H9 (cell line): ENCODE results near the gene GRIP1. TPM values are rescaled to one million over a fixed set of nuclear protein-coding genes. Genes with fewer than 3 reads are reported as not detected.

ENCODE experiments used
- DNase-seq: peaks from one replicate; pipeline ENCODE4 v3.0.0-alpha.2; 2017
- H2AFZ ChIP-seq: one replicate; pipeline ENCODE4 v1.6.1; 2013; ENCODE audit warnings: mild to moderate bottlenecking, low read length, control low read depth, moderate library complexity
- H2AK5ac ChIP-seq: 2 replicates; pipeline ENCODE4 v1.6.1; 2013; ENCODE audit warnings: low read length, control low read depth, mixed read lengths; ENCODE audit not compliant: insufficient read length
- H2BK120ac ChIP-seq: one replicate; pipeline ENCODE4 v1.6.1; 2013; ENCODE audit warnings: low read depth, mild to moderate bottlenecking, low read length, control low read depth, inconsistent platforms; ENCODE audit not compliant: poor library complexity, severe bottlenecking
- H2BK12ac ChIP-seq: 2 replicates; pipeline ENCODE4 v1.6.1; 2013; ENCODE audit warnings: low read length, control low read depth, mixed read lengths, low read depth; ENCODE audit not compliant: insufficient read length
- H2BK15ac ChIP-seq: 2 replicates; pipeline ENCODE4 v1.6.1; 2013; ENCODE audit warnings: low read depth, low read length, control low read depth
- H2BK20ac ChIP-seq: one replicate; pipeline ENCODE4 v1.6.1; 2013; ENCODE audit warnings: low read depth, mild to moderate bottlenecking, low read length, control low read depth, inconsistent platforms; ENCODE audit not compliant: poor library complexity, severe bottlenecking
- H2BK5ac ChIP-seq: 2 replicates; pipeline ENCODE4 v1.6.1; 2013; ENCODE audit warnings: low read length, control low read depth, mixed read lengths; ENCODE audit not compliant: insufficient read length
- H3K14ac ChIP-seq: 2 replicates; pipeline ENCODE4 v1.6.1; 2013; ENCODE audit warnings: low read length, control low read depth; ENCODE audit not compliant: insufficient read depth
- H3K18ac ChIP-seq: 2 replicates; pipeline ENCODE4 v1.6.1; 2013; ENCODE audit warnings: low read depth, mild to moderate bottlenecking, mixed read lengths, low read length, control low read depth; ENCODE audit not compliant: insufficient read length
- H3K23ac ChIP-seq: 2 replicates; pipeline ENCODE4 v1.6.1; 2013; ENCODE audit warnings: low read length, control low read depth, mixed read lengths, low read depth; ENCODE audit not compliant: insufficient read length
- H3K23me2 ChIP-seq: 2 replicates; pipeline ENCODE4 v1.6.1; 2013; ENCODE audit warnings: low read depth, mild to moderate bottlenecking, mixed read lengths, low read length, control low read depth; ENCODE audit not compliant: insufficient read length, poor library complexity, severe bottlenecking
- H3K27ac ChIP-seq: 2 replicates; pipeline ENCODE4 v1.5.1; 2013; ENCODE audit warnings: low read length, control low read depth, mixed read lengths, low read depth; ENCODE audit not compliant: insufficient read length
- H3K27me3 ChIP-seq: 2 replicates; pipeline ENCODE4 v1.6.1; 2013; ENCODE audit warnings: low read length, control low read depth, inconsistent platforms; ENCODE audit not compliant: insufficient read depth
- H3K4ac ChIP-seq: 2 replicates; pipeline ENCODE4 v1.6.1; 2013; ENCODE audit warnings: low read depth, mild to moderate bottlenecking, control low read depth, inconsistent platforms, low read length, moderate library complexity
- H3K4me1 ChIP-seq: 2 replicates; pipeline ENCODE4 v1.6.1; 2013; ENCODE audit warnings: low read length, control low read depth, inconsistent platforms; ENCODE audit not compliant: insufficient read depth
- H3K4me2 ChIP-seq: 2 replicates; pipeline ENCODE4 v1.6.1; 2013; ENCODE audit warnings: low read length, control low read depth, mixed read lengths; ENCODE audit not compliant: insufficient read length, insufficient read depth
- H3K56ac ChIP-seq: 2 replicates; pipeline ENCODE4 v1.6.1; 2013; ENCODE audit warnings: low read depth, mild to moderate bottlenecking, mixed read lengths, low read length, control low read depth; ENCODE audit not compliant: insufficient read length
- H3K79me1 ChIP-seq: 2 replicates; pipeline ENCODE4 v1.6.1; 2013; ENCODE audit warnings: low read depth, mild to moderate bottlenecking, moderate library complexity, low read length, control low read depth, inconsistent platforms; ENCODE audit not compliant: insufficient read depth, poor library complexity, severe bottlenecking
- H3K79me2 ChIP-seq: 2 replicates; pipeline ENCODE4 v1.6.1; 2013; ENCODE audit warnings: low read length, control low read depth, inconsistent platforms; ENCODE audit not compliant: insufficient read depth
- H3K9ac ChIP-seq: 2 replicates; pipeline ENCODE4 v1.6.1; 2013; ENCODE audit warnings: low read length, control low read depth, mixed read lengths; ENCODE audit not compliant: insufficient read length; ENCODE audit errors: extremely low read depth
- H3K9me3 ChIP-seq: one replicate; pipeline ENCODE4 v1.6.1; 2013; ENCODE audit warnings: low read depth, low read length, inconsistent platforms; ENCODE audit not compliant: control insufficient read depth
- H3T11ph ChIP-seq: one replicate; pipeline ENCODE4 v1.6.1; 2013; ENCODE audit warnings: mild to moderate bottlenecking, low read length, control low read depth, inconsistent platforms
- H4K20me1 ChIP-seq: one replicate; pipeline ENCODE4 v1.6.1; 2013; ENCODE audit not compliant: control insufficient read depth, insufficient read length, insufficient read depth
- H4K5ac ChIP-seq: 2 replicates; pipeline ENCODE4 v1.6.1; 2013; ENCODE audit warnings: low read depth, mild to moderate bottlenecking, mixed read lengths, low read length, control low read depth; ENCODE audit not compliant: insufficient read length
- H4K8ac ChIP-seq: replicated peaks from 2 replicates; pipeline ENCODE4 v1.6.1; 2013; ENCODE audit warnings: low read length, control low read depth, mixed read lengths, low read depth; ENCODE audit not compliant: insufficient read length
- H4K91ac ChIP-seq: 2 replicates; pipeline ENCODE4 v1.6.1; 2013; ENCODE audit warnings: low read depth, mild to moderate bottlenecking, moderate library complexity, mixed read lengths, low read length, control low read depth; ENCODE audit not compliant: insufficient read length
- H3K27ac Mint-ChIP-seq, 3 experiments: 2 replicates in 2 of 3; 3 replicates in 1 of 3; pipeline ENCODE4 v1.8.0; 2020 to 2021; ENCODE audit warnings: mixed read lengths in 3 of 3, mild to moderate bottlenecking in 1 of 3, moderate library complexity in 1 of 3
- H3K27me3 Mint-ChIP-seq: 2 replicates; pipeline ENCODE4 v1.8.0; 2021; ENCODE audit warnings: low read depth, mild to moderate bottlenecking, moderate library complexity, mixed read lengths
- H3K36me3 Mint-ChIP-seq, 3 experiments: 2 replicates in 2 of 3; 3 replicates in 1 of 3; pipeline ENCODE4 v1.8.0; 2020 to 2021; ENCODE audit warnings: low read depth in 3 of 3, mixed read lengths in 3 of 3; ENCODE audit not compliant: insufficient read depth in 1 of 3
- H3K4me1 Mint-ChIP-seq, 2 experiments: 2 replicates each; pipeline ENCODE4 v1.8.0; 2020; ENCODE audit warnings: mixed read lengths in 2 of 2
- H3K4me3 Mint-ChIP-seq, 2 experiments: 2 replicates in 1 of 2; 3 replicates in 1 of 2; pipeline ENCODE4 v1.8.0; 2020 to 2021; ENCODE audit warnings: mild to moderate bottlenecking in 2 of 2, mixed read lengths in 2 of 2, moderate library complexity in 1 of 2
- H3K9me3 Mint-ChIP-seq, 2 experiments: 2 replicates in 1 of 2; 3 replicates in 1 of 2; pipeline ENCODE4 v1.8.0; 2020; ENCODE audit warnings: mild to moderate bottlenecking in 2 of 2, mixed read lengths in 2 of 2, moderate library complexity in 1 of 2
- total RNA-seq: library from RNA; stranded (reverse); gene quantifications from 2 replicates; pipeline ENCODE4 v1.2.1, GENCODE V29; 2021
- TF ChIP-seq, protein P1 (sequence below): fragments of 200-600 bp; sonication (generic); conservative IDR thresholded peaks from 3 replicates; pipeline ENCODE4 v1.8.0; 2021; ENCODE audit warnings: antibody characterized with exemption, mild to moderate bottlenecking

GRIP1 gene
- total RNA-seq, 1 experiment from 2014 or later, result 19.5 TPM

DNA sequence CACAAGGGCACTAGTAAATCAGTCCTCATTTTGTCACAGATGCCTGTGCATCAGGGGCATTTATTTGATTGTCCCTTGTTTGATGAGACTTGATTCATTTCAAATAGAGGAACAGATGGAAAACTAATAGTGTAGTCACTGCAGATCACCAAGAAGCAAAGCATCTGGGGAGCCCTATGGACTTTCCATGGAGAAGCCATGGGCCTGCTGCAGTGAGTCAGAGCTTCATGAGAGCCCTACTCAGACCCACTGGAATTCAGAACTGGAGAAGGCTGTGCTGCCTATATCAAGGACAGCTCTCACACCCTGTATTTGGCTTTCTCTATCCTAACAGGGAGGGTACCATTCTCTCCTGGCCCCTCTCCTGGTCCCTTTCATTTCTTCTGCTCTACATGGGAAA is 126.2 kb downstream of the GRIP1 start:
- Mint-ChIP-seq H3K27ac (no peak overlapping the region; a peak in 1 of 7 replicates), H3K9me3 (peaks cover 0 to 3% of the 10 kb centered on the region in 2 experiments; a peak in 3 of 5 replicates), H3K27me3 (no peaks in the 10 kb centered on the region), H3K4me3 (no peak overlapping the region), H3K4me1 (no peaks in the 10 kb centered on the region), H3K36me3 (peaks cover 0 to 5% (median 0%) of the 10 kb centered on the region in 3 experiments; a peak in 1 of 7 replicates)
- H2AFZ ChIP-seq, result no peak overlapping the region
- H2BK12ac ChIP-seq, result no peak overlapping the region
- no peak overlapping the region for H4K8ac ChIP-seq
- no peak overlapping the region for H2BK20ac ChIP-seq
- no peak overlapping the region for H2BK5ac ChIP-seq
- no peaks in the 10 kb centered on the region for H3K4me1 ChIP-seq
- no peak overlapping the region for H3K18ac ChIP-seq
- H3T11ph ChIP-seq, result no peak overlapping the region
- no peak overlapping the region for H3K4me2 ChIP-seq
- H2BK120ac ChIP-seq, result no peak overlapping the region
- H4K5ac ChIP-seq, result no peak overlapping the region
- no peak overlapping the region for H3K56ac ChIP-seq
- no peaks in the 10 kb centered on the region for H3K79me2 ChIP-seq
- TF ChIP-seq, protein P1, sequence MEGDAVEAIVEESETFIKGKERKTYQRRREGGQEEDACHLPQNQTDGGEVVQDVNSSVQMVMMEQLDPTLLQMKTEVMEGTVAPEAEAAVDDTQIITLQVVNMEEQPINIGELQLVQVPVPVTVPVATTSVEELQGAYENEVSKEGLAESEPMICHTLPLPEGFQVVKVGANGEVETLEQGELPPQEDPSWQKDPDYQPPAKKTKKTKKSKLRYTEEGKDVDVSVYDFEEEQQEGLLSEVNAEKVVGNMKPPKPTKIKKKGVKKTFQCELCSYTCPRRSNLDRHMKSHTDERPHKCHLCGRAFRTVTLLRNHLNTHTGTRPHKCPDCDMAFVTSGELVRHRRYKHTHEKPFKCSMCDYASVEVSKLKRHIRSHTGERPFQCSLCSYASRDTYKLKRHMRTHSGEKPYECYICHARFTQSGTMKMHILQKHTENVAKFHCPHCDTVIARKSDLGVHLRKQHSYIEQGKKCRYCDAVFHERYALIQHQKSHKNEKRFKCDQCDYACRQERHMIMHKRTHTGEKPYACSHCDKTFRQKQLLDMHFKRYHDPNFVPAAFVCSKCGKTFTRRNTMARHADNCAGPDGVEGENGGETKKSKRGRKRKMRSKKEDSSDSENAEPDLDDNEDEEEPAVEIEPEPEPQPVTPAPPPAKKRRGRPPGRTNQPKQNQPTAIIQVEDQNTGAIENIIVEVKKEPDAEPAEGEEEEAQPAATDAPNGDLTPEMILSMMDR, result no peak
- H3K27me3 ChIP-seq, result no peaks in the 10 kb centered on the region
- H3K27ac ChIP-seq, result no peak overlapping the region
- no peak for DNase-seq
- no peak overlapping the region for H2BK15ac ChIP-seq
- H3K23me2 ChIP-seq, result no peaks in the 10 kb centered on the region
- H4K91ac ChIP-seq, result no peak overlapping the region
- H2AK5ac ChIP-seq, result no peak overlapping the region
- H3K9ac ChIP-seq, result no peak overlapping the region
- no peaks in the 10 kb centered on the region for H3K79me1 ChIP-seq
- no peak overlapping the region for H3K23ac ChIP-seq
- no peaks in the 10 kb centered on the region for H3K9me3 ChIP-seq
- H3K4ac ChIP-seq, result no peak overlapping the region
- no peak overlapping the region for H3K14ac ChIP-seq
- H4K20me1 ChIP-seq, result no peaks in the 10 kb centered on the region
